ENCODE results near the gene PCNP. TPM values are rescaled to one million over a fixed set of nuclear protein-coding genes. Genes with fewer than 3 reads are reported as not detected.
"Not testable (repeated sequence)": the region's sequence is repeated elsewhere in the genome, so short reads cannot be mapped to it uniquely, and the experiment has no call there.

The PCNP gene
- total RNA-seq, 2 experiments from 2014 or later: 176 to 197 TPM

- DNase-seq (no peak), ATAC-seq (no peak)
- TF ChIP-seq CTCF (IDR thresholded peaks at IDR 0.05): no peak
- POLR2A ChIA-PET: no interaction called here
- Mint-ChIP-seq H3K27ac (no peak overlapping the region), H3K4me3 (no peak overlapping the region), H3K9me3 (no peaks in the 10 kb centered on the region), H3K27me3 (no peaks in the 10 kb centered on the region), H3K4me1 (ENCODE audit: low read depth) (peaks cover 4% of the 10 kb centered on the region), H3K36me3 (ENCODE audit: low read depth) (no peaks in the 10 kb centered on the region)
- CTCF ChIA-PET: interaction anchor here (2.5 kb wide), 1 partner anchor 63 kb away, joined by 12 read pairs; the partner anchor contains the start of gene PCNP
- intact Hi-C loops (cut with micrococcal nuclease): no loop called here
These were observed 63.5 kb downstream of the PCNP start for GRCh38 chr3:101637451-101637850.

GRCh38 chr3:101638261-101638745 lies 64.3 kb downstream of the PCNP start:
- no peak for DNase-seq
- ATAC-seq: no peak
- Mint-ChIP-seq H3K36me3 (ENCODE audit: low read depth) (no peaks in the 10 kb centered on the region), H3K27me3 (no peaks in the 10 kb centered on the region), H3K4me3 (no peak overlapping the region), H3K27ac (no peak overlapping the region), H3K9me3 (no peaks in the 10 kb centered on the region), H3K4me1 (ENCODE audit: low read depth) (peaks cover 8% of the 10 kb centered on the region)
- ChIA-PET POLR2A (no interaction called here), CTCF (interaction anchor here (1.0 to 2.5 kb wide), 4 partner anchors 14 to 64 kb away, joined by 4 to 12 read pairs (median 4); partner anchors contain the start of gene PCNP)
- no peak for TF ChIP-seq CTCF (IDR thresholded peaks at IDR 0.05)
- intact Hi-C loops (cut with micrococcal nuclease): no loop called here

- POLR2A ChIA-PET: no interaction called here
- ATAC-seq (no peak), DNase-seq (no peak)
- H3K4me1 Mint-ChIP-seq (ENCODE audit: low read depth): peaks cover 19% of the 10 kb centered on the region
- CTCF ChIA-PET: interaction anchor here (1.0 to 2.5 kb wide), 4 partner anchors 13 to 65 kb away, joined by 4 to 12 read pairs (median 4); partner anchors contain the start of gene PCNP
- no peak for TF ChIP-seq CTCF (IDR thresholded peaks at IDR 0.05)
- H3K27me3 Mint-ChIP-seq: no peaks in the 10 kb centered on the region
- H3K36me3 Mint-ChIP-seq (ENCODE audit: low read depth): no peaks in the 10 kb centered on the region
- H3K9me3 Mint-ChIP-seq: no peaks in the 10 kb centered on the region
- intact Hi-C loops (cut with micrococcal nuclease): no loop called here
- no peak overlapping the region for H3K27ac Mint-ChIP-seq
- H3K4me3 Mint-ChIP-seq: no peak overlapping the region
These were observed 65.4 kb downstream of the PCNP start for GRCh38 chr3:101639280-101639963.

- intact Hi-C loops (cut with micrococcal nuclease): loop anchor here (5.0 kb wide), 1 partner anchor 68 kb away; the partner anchor contains the start of gene PCNP
- H3K36me3 Mint-ChIP-seq (ENCODE audit: low read depth): no peaks in the 10 kb centered on the region
- POLR2A ChIA-PET: interaction anchor here (1.5 kb wide), 1 partner anchor 66 kb away, joined by 4 read pairs; the partner anchor contains the start of gene PCNP
These were observed 66.3 kb downstream of the PCNP start for GRCh38 chr3:101640256-101640655.

GRCh38 chr3:101641397-101642115 lies 67.6 kb downstream of the PCNP start:
- Mint-ChIP-seq H3K4me1 (ENCODE audit: low read depth) (peaks cover 31% of the 10 kb centered on the region), H3K27ac (peak overlapping the region; percentile 24)
- H3K9me3 Mint-ChIP-seq; ATAC-seq; DNase-seq; H3K27me3 Mint-ChIP-seq; H3K4me3 Mint-ChIP-seq; H3K36me3 Mint-ChIP-seq (ENCODE audit: low read depth); CTCF ChIA-PET: not testable (repeated sequence)
- intact Hi-C loops (cut with micrococcal nuclease): loop anchor here (5.0 kb wide), 1 partner anchor 69 kb away; the partner anchor contains the start of gene PCNP
- POLR2A ChIA-PET: interaction anchor here (1.5 kb wide), 1 partner anchor 68 kb away, joined by 4 read pairs; the partner anchor contains the start of gene PCNP

More at GRCh38 chr3:101640256-101640655, 66.3 kb downstream of the PCNP start:
- no peaks in the 10 kb centered on the region for H3K27me3 Mint-ChIP-seq
- peaks cover 27% of the 10 kb centered on the region for H3K4me1 Mint-ChIP-seq (ENCODE audit: low read depth)
- ATAC-seq: no peak
- no peak overlapping the region for H3K4me3 Mint-ChIP-seq
- no peak overlapping the region for H3K27ac Mint-ChIP-seq
- CTCF ChIA-PET: no interaction called here
- no peak for TF ChIP-seq CTCF (IDR thresholded peaks at IDR 0.05)
- no peak for DNase-seq
- no peaks in the 10 kb centered on the region for H3K9me3 Mint-ChIP-seq

Data from activated CD8-positive, alpha-beta T cell treated with anti-CD3 and anti-CD28 coated beads for 36 hours (primary cell).